Ovary (tissue), 3 donors: ENCODE results near the gene DHX9.

ENCODE experiments used
- CTCF ChIP-seq, 3 donors: fragments of 450-650 bp in 2 of 3; fragments of 200-600 bp in 1 of 3; IDR thresholded peaks; one replicate each; pipeline versions ENCODE4 v1.5.1 to v1.8.0; 2016 to 2022; ENCODE audit warnings: antibody characterized with exemption in 3 of 3, mild to moderate bottlenecking in 1 of 3
- EP300 ChIP-seq: sonication (generic); formaldehyde crosslinking; IDR thresholded peaks from one replicate; pipeline ENCODE4 v1.6.1; 2017; ENCODE audit warnings: antibody characterized with exemption
- POLR2A ChIP-seq: fragments of 450-650 bp; IDR thresholded peaks from one replicate; pipeline ENCODE4 v1.6.1; 2017; ENCODE audit warnings: antibody characterized with exemption, mild to moderate bottlenecking, moderate library complexity
- donor health status: DM: no; HTN: no; CAD: no.

GRCh38 chr1:182897696-182898095 is 58.5 kb downstream of the DHX9 start:
- TF ChIP-seq CTCF (IDR thresholded peaks at IDR 0.05) (no peak), EP300 (no peak), POLR2A (no peak)
